Fibroblast of mammary gland (primary cell): ENCODE measurements around the gene SLX9.

Experiments
- DNase-seq: peaks from one replicate; pipeline ENCODE4 v3.0.0-alpha.2; 2010; ENCODE audit warnings: low read depth
- H3K4me3 ChIP-seq: 2 replicates; pipeline ENCODE4 v1.5.1; 2011; ENCODE audit warnings: low read depth, mild to moderate bottlenecking, low read length, moderate library complexity; ENCODE audit not compliant: control insufficient read depth
- TF ChIP-seq, protein P1 (sequence below): conservative IDR thresholded peaks from 2 replicates; pipeline ENCODE4 v1.5.1; 2011; ENCODE audit warnings: low read depth, low read length, inconsistent platforms; ENCODE audit not compliant: control insufficient read depth, insufficient read depth

Gene SLX9

DNA sequence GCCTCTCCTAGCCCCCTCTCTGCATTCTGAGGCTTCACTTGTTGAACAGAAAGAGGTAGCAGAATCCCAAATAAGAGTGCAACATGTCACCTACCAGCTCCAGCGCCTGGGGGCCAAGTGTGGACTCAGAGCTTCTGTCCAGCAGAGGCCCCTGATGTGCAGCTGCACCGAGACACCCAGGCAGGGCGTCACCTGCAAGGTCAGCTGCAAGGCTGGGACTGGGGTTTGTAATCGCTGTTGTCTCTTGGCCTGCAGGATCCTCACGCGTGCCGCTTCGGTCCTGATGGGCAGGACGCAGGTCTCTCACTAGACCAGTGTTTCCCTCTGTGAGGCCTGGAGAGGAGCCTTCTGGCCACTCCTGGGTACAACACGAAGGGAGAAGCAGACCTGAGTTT is 4.3 kb upstream of the SLX9 start:
- no peak for DNase-seq
- TF ChIP-seq, protein P1, sequence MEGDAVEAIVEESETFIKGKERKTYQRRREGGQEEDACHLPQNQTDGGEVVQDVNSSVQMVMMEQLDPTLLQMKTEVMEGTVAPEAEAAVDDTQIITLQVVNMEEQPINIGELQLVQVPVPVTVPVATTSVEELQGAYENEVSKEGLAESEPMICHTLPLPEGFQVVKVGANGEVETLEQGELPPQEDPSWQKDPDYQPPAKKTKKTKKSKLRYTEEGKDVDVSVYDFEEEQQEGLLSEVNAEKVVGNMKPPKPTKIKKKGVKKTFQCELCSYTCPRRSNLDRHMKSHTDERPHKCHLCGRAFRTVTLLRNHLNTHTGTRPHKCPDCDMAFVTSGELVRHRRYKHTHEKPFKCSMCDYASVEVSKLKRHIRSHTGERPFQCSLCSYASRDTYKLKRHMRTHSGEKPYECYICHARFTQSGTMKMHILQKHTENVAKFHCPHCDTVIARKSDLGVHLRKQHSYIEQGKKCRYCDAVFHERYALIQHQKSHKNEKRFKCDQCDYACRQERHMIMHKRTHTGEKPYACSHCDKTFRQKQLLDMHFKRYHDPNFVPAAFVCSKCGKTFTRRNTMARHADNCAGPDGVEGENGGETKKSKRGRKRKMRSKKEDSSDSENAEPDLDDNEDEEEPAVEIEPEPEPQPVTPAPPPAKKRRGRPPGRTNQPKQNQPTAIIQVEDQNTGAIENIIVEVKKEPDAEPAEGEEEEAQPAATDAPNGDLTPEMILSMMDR = no peak
- H3K4me3 ChIP-seq = no peak overlapping the region

DNA sequence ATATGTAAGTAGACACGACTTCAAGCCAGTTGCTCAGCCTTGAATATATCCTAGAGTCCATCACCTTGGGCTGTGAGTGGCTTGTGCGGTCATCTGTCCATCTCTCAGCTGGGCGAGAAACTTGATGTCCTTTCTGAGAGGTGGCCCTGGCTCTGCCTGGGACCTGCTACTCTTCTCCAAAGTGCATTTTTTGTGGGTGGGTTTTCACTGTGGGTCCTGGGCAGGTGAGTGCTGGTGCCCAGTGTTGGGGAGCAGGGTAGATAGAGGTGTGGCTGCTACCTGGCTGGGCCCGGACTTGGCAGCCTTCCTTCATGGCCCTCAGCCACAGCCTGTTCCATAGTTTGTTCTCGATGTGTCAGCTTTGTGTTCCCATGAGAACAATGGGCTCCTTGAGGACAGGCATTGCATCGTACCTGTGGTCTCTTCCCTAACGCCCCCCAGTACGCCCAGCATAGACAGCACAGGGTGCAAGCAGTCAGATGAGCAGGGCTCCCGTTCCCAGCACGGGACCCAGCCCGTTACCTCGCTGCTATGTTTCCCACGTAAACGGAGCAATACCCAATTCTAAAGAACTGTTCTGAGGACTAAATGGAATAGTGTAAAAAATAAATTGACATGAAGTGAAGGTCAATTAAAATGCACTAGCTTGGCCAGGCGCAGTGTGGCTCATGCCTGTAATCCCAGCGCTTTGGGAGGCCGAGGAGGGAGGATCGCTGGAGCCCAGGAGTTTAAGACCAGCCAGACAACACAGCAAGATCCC is 877 bp upstream of the SLX9 start:
- DNase-seq = no peak
- TF ChIP-seq, protein P1 = no peak
- H3K4me3 ChIP-seq = peak overlapping the region; percentile 89

DNA sequence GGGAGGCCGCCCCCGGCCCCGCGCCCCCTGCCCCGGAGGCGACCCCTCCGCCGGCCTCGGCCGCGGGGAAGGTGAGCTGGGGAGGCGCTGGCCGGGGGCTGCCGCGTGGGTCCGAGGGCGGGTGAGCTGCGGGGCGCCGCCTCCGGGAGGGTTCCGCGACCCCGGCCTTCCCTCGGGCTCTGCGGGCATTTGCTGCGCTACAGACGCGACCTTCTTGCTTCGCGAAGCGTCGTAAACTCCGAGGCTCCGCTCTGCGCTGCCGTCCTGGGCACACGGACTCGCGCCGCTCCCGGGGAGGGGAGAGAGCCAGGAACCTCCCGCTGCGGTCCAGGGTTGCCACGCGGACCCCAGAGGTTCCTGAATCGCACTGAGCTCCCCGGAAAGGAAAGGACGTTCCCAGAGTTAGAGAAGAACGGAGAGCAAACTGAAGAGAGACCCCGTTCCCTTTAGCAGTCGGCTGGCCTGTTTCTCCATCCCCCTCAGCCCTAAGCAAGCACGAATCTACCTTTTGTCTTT is 345 bp downstream of the SLX9 start:
- no peak for DNase-seq
- TF ChIP-seq, protein P1 = no peak
- peak overlapping the region; percentile 89 for H3K4me3 ChIP-seq

DNA sequence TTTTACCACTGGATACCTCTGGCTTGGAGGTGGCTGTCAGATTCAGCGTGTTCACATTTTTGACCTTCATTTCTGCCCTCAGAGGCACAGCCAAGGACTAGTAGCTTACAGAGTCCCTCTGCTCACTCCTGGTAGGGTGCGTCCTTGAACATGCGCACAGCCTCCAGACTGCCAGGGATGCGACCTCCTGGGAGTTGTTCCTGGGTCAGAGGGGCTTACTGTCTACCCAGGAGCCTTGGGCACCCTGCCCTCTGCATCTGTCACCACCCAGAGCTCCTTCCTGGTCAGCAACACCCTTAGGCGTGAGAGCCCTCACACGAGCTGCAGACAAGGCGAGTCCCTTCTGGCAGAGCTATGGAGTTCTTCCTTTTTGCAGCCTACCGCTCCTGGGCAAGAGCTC is 1.7 kb downstream of the SLX9 start:
- no peak for DNase-seq
- H3K4me3 ChIP-seq = no peak overlapping the region
- TF ChIP-seq, protein P1 = no peak

DNA sequence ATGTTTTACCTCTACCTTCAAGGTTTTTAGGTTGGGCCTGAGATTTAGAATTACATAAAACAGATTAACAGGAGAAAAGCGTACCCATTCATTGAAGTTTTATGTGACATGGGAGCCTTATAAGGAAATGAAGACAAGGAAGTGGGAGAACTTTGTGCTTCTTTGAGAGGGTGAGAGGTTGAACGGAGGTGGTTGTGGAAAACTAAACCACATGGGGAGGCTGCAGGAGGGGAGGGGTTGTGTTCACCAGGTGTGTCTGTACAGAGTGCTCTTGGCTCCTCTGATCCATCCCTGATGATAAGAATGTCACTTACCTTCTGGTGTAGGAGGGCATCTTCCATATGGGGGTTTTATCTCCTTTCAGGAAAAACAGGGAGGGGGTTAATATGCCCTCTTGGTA is 2.7 kb downstream of the SLX9 start:
- TF ChIP-seq, protein P1 = no peak
- no peak overlapping the region for H3K4me3 ChIP-seq
- no peak for DNase-seq

DNA sequence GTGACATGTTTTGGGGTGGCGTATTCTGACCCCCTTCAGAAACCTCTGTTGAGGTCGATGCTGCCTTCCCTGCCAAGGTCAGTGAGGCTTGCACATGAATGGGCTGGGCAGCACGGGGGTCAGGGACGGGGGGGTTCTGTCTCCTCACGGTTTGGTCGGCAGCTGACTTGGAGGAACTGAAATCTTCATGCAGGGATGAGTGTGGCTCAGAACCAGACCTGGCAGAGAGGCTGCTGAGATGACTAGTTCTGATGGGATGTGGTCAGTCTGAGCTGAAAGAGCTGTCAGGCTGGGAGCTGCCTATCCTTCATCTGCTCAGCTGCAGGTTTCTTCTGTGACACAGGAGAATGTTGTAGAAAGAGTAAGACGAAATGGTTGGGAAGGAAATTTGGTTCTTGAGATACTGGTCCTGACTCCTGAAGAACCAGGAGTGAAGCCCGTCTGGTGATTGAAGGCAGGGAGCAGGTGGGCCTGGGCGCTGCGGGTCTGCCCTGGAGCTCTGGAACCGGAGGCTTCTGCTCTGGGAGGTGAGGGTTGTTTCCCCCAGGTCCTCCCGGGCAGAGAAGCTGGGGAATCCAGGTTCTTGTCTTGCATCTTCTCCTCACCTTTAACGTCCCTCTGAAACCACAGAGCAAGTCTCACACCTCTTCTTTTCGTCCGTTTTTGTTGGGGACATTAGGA is 3.3 kb downstream of the SLX9 start:
- DNase-seq = no peak
- TF ChIP-seq, protein P1 = no peak
- H3K4me3 ChIP-seq = no peak overlapping the region
